OCI-LY7 (cell line): Measurements from ENCODE around the gene OPN1SW. TPM values are rescaled to one million over a fixed set of nuclear protein-coding genes. Genes with fewer than 3 reads are reported as not detected.

Experiments
- BruUV-seq: library from RNA; stranded (reverse); fragments of 400-500 nt; replicated peaks from 2 replicates; lab custom pipeline; 2021; lab: Mats Ljungman, UMichigan
- CTCF ChIA-PET: fragments of 300-600 bp; sonication (Branson Sonifier 250); formaldehyde crosslinking; loops from one replicate; lab custom pipeline; 2022; ENCODE audit warnings: antibody characterized with exemption; ENCODE audit not compliant: unreplicated experiment; lab: Charles Lee
- POLR2A ChIA-PET: fragments of 300-600 bp; sonication (Branson Sonifier 250); formaldehyde crosslinking; loops from one replicate; lab custom pipeline; 2022; ENCODE audit warnings: antibody characterized with exemption; lab: Charles Lee
- DNase-seq: peaks from one replicate; pipeline ENCODE4 v3.0.0-alpha.2; 2015; ENCODE audit warnings: low spot score
- H2AFZ ChIP-seq: fragments of 200-600 bp; sonication (generic), shearing (Covaris generic); 2 replicates; pipeline ENCODE4 v1.6.1; 2014; ENCODE audit warnings: mild to moderate bottlenecking, antibody characterized with exemption, low read length, moderate library complexity
- H3K27ac ChIP-seq: fragments of 200-600 bp; sonication (generic); 2 replicates; pipeline ENCODE4 v1.5.1; 2014; ENCODE audit warnings: mixed run types, low read depth, mild to moderate bottlenecking, moderate library complexity, low read length, inconsistent platforms; ENCODE audit not compliant: poor library complexity, severe bottlenecking
- H3K36me3 ChIP-seq: fragments of 200-600 bp; sonication (generic); 2 replicates; pipeline ENCODE4 v1.6.1; 2014; ENCODE audit warnings: mild to moderate bottlenecking, antibody characterized with exemption, low read length, moderate library complexity, mixed read lengths; ENCODE audit not compliant: insufficient read depth
- H3K4me1 ChIP-seq: fragments of 200-600 bp; sonication (generic); 2 replicates; pipeline ENCODE4 v1.5.1; 2014; ENCODE audit warnings: mild to moderate bottlenecking, low read length; ENCODE audit not compliant: insufficient read depth, poor library complexity, severe bottlenecking
- H3K4me2 ChIP-seq: fragments of 200-600 bp; sonication (generic); 2 replicates; pipeline ENCODE4 v1.6.1; 2014; ENCODE audit warnings: mild to moderate bottlenecking, low read length
- H3K4me3 ChIP-seq: fragments of 200-600 bp; sonication (generic); 2 replicates; pipeline ENCODE4 v1.5.1; 2014; ENCODE audit warnings: mild to moderate bottlenecking, low read depth, low read length; ENCODE audit not compliant: poor library complexity, severe bottlenecking
- H3K79me2 ChIP-seq: fragments of 200-600 bp; sonication (generic); 2 replicates; pipeline ENCODE4 v1.6.1; 2016; ENCODE audit warnings: low read depth, mild to moderate bottlenecking, low read length, moderate library complexity, mixed read lengths; ENCODE audit not compliant: insufficient read depth
- H3K9me2 ChIP-seq: fragments of 200-600 bp; sonication (generic); 2 replicates; pipeline ENCODE4 v1.6.1; 2016; ENCODE audit warnings: mild to moderate bottlenecking, low read length, mixed read lengths; ENCODE audit not compliant: insufficient read depth
- H3K9me3 ChIP-seq: fragments of 200-600 bp; sonication (generic); 2 replicates; pipeline ENCODE4 v1.6.1; 2014; ENCODE audit warnings: mild to moderate bottlenecking, mixed run types, low read length, mixed read lengths
- H4K20me1 ChIP-seq: fragments of 200-600 bp; sonication (generic); 2 replicates; pipeline ENCODE4 v1.6.1; 2014; ENCODE audit warnings: mild to moderate bottlenecking, antibody characterized with exemption, low read length, moderate library complexity, mixed read lengths; ENCODE audit not compliant: insufficient read depth
- CTCF ChIP-seq: fragments of 200-600 bp; sonication (generic); conservative IDR thresholded peaks from 2 replicates; pipeline ENCODE4 v1.5.1; 2014; ENCODE audit warnings: mild to moderate bottlenecking, antibody characterized with exemption, low read length, moderate library complexity, mixed read lengths
- EZH2phosphoT487 ChIP-seq: fragments of 200-600 bp; sonication (generic); IDR thresholded peaks from 2 replicates; pipeline ENCODE4 v1.6.1; 2018; ENCODE audit warnings: low read depth, borderline replicate concordance, mild to moderate bottlenecking, mixed run types, antibody characterized with exemption, low read length, moderate library complexity, mixed read lengths
- intact Hi-C: fragments of 100-400 bp; cut with micrococcal nuclease; formaldehyde crosslinking; loops from one replicate; pipeline ENCODE4 v1.10.0; 2022; ENCODE audit not compliant: unreplicated experiment
- total RNA-seq, 2 experiments: library from RNA; depleted of rRNA in 1 of 2; stranded (reverse); fragments of >200 nt in 1 of 2; shearing (Covaris generic) in 1 of 2; gene quantifications; 2 replicates each; pipeline ENCODE4 v1.2.3, GENCODE V29; 2014 to 2022

The OPN1SW gene
- total RNA-seq, 2 experiments from 2014 or later: not detected

- ChIA-PET CTCF (no interaction called here), POLR2A (no interaction called here)
- H3K4me3 ChIP-seq: no peak overlapping the region
- H3K4me1 ChIP-seq: peaks cover 16% of the 10 kb centered on the region
- H4K20me1 ChIP-seq: no peaks in the 10 kb centered on the region
- H3K9me3 ChIP-seq: no peaks in the 10 kb centered on the region
- no peaks in the 10 kb centered on the region for H3K79me2 ChIP-seq
- BruUV-seq: no TSS peak
- H3K36me3 ChIP-seq: no peaks in the 10 kb centered on the region
- intact Hi-C loops: no loop called here
- H3K9me2 ChIP-seq: no peaks in the 10 kb centered on the region
- no peak overlapping the region for H2AFZ ChIP-seq
- no peak for TF ChIP-seq EZH2phosphoT487
- no peak for TF ChIP-seq CTCF
- H3K27ac ChIP-seq: no peak overlapping the region
- DNase-seq: no peak
- H3K4me2 ChIP-seq: no peak overlapping the region
These were observed 19.5 kb upstream of the OPN1SW start for GRCh38 chr7:128795129-128795528.

GRCh38 chr7:128794436-128794835 lies 18.8 kb upstream of the OPN1SW start:
- POLR2A ChIA-PET: no interaction called here
- BruUV-seq: no TSS peak

More at GRCh38 chr7:128794436-128794835, 18.8 kb upstream of the OPN1SW start:
- no peak for DNase-seq
- CTCF ChIA-PET: no interaction called here
- intact Hi-C loops: loop anchor here (5.0 kb wide), 2 partner anchors 88 to 298 kb away; no protein-coding TSS in a partner anchor
- no peaks in the 10 kb centered on the region for H3K79me2 ChIP-seq
- no peaks in the 10 kb centered on the region for H3K9me3 ChIP-seq
- H3K4me1 ChIP-seq: peaks cover 16% of the 10 kb centered on the region
- H3K4me2 ChIP-seq: no peak overlapping the region
- no peak overlapping the region for H3K4me3 ChIP-seq
- H3K9me2 ChIP-seq: no peaks in the 10 kb centered on the region
- no peaks in the 10 kb centered on the region for H4K20me1 ChIP-seq
- no peak overlapping the region for H2AFZ ChIP-seq
- no peak overlapping the region for H3K27ac ChIP-seq
- no peaks in the 10 kb centered on the region for H3K36me3 ChIP-seq
- no peak for TF ChIP-seq EZH2phosphoT487
- TF ChIP-seq CTCF: no peak; the same call in 1 of the 2 replicates
